H1 (cell line): ENCODE data around the gene UBE2J1. TPM values are rescaled to one million over a fixed set of nuclear protein-coding genes. Genes with fewer than 3 reads are reported as not detected.
A peak's percentile ranks its signal among the peaks of the same experiment; 100 is the strongest.

Experiments used
- CTCF ChIA-PET: fragments of 300-600 bp; sonication (Branson Sonifier 250); formaldehyde crosslinking; loops from one replicate; lab custom pipeline; 2021; ENCODE audit not compliant: partially characterized antibody; lab: Charles Lee
- POLR2A ChIA-PET: fragments of 300-600 bp; sonication (Branson Sonifier 250); formaldehyde crosslinking; loops from one replicate; lab custom pipeline; 2021; ENCODE audit warnings: inconsistent platforms; ENCODE audit not compliant: partially characterized antibody; lab: Charles Lee
- DNase-seq, 2 experiments: peaks; one replicate each; pipeline versions ENCODE4 v3.0.0 to v3.0.0-alpha.2; 2010 to 2022; ENCODE audit warnings: low spot score in 2 of 2, low read depth in 1 of 2, mixed read lengths in 1 of 2
- FAIRE-seq: peaks from 2 replicates; lab custom pipeline; 2011; peaks lifted over from hg19 to GRCh38; lab: Jason Lieb, UNC
- H2AFZ ChIP-seq: 2 replicates; pipeline ENCODE4 v1.8.1; 2012; ENCODE audit warnings: low read length, inconsistent platforms
- H2AK5ac ChIP-seq: 2 replicates; pipeline ENCODE4 v1.6.1; 2013; ENCODE audit warnings: low read depth, low read length
- H2BK120ac ChIP-seq: replicated peaks from 2 replicates; pipeline ENCODE3; 2013; ENCODE audit warnings: low read depth, low read length, inconsistent platforms
- H2BK12ac ChIP-seq: 2 replicates; pipeline ENCODE4 v1.6.1; 2013; ENCODE audit warnings: low read depth, low read length
- H2BK15ac ChIP-seq: 2 replicates; pipeline ENCODE4 v1.6.1; 2013; ENCODE audit warnings: low read length
- H2BK20ac ChIP-seq: 2 replicates; pipeline ENCODE4 v1.6.1; 2013; ENCODE audit warnings: low read length
- H2BK5ac ChIP-seq: 2 replicates; pipeline ENCODE4 v1.6.1; 2013; ENCODE audit warnings: low read depth, low read length
- H3K14ac ChIP-seq: 2 replicates; pipeline ENCODE4 v1.6.1; 2013; ENCODE audit warnings: inconsistent platforms; ENCODE audit not compliant: insufficient read length
- H3K18ac ChIP-seq: 2 replicates; pipeline ENCODE4 v1.6.1; 2013; ENCODE audit warnings: low read length; ENCODE audit errors: extremely low read depth
- H3K23ac ChIP-seq: 2 replicates; pipeline ENCODE4 v1.6.1; 2013; ENCODE audit warnings: inconsistent platforms; ENCODE audit not compliant: insufficient read length
- H3K23me2 ChIP-seq: 2 replicates; pipeline ENCODE4 v1.6.1; 2013; ENCODE audit warnings: low read depth, low read length
- H3K27ac ChIP-seq: 2 replicates; pipeline ENCODE4 v1.6.1; 2011; ENCODE audit warnings: low read depth, low read length, inconsistent platforms
- H3K27me3 ChIP-seq, 4 experiments: replicated peaks in 1 of 4; 1 replicate in 1 of 4; 2 replicates in 3 of 4; pipeline versions ENCODE4 v1.6.1 to v1.8.1; 2011 to 2013; ENCODE audit warnings: low read length in 3 of 4, mild to moderate bottlenecking in 3 of 4, inconsistent platforms in 2 of 4, mixed read lengths in 2 of 4, moderate library complexity in 1 of 4; ENCODE audit not compliant: control insufficient read depth in 3 of 4, insufficient read depth in 3 of 4; ENCODE audit errors: extremely low read depth in 1 of 4
- H3K36me3 ChIP-seq, 4 experiments: 2 replicates each; pipeline versions ENCODE4 v1.6.1 to v1.8.1; 2011 to 2013; ENCODE audit warnings: mild to moderate bottlenecking in 4 of 4, low read length in 3 of 4, moderate library complexity in 2 of 4, control low read depth in 1 of 4, inconsistent platforms in 1 of 4; ENCODE audit not compliant: insufficient read depth in 4 of 4, control insufficient read depth in 2 of 4
- H3K4ac ChIP-seq: replicated peaks from 2 replicates; pipeline ENCODE3; 2013; ENCODE audit warnings: low read length, low read depth, mixed read lengths, inconsistent platforms; ENCODE audit not compliant: insufficient read length
- H3K4me1 ChIP-seq, 4 experiments: replicated peaks in 1 of 4; 1 replicate in 1 of 4; 2 replicates in 3 of 4; pipeline versions ENCODE4 v1.6.1 to v1.8.1; 2011 to 2013; ENCODE audit warnings: low read length in 3 of 4, inconsistent platforms in 2 of 4, mixed read lengths in 1 of 4; ENCODE audit not compliant: insufficient read depth in 4 of 4, control insufficient read depth in 3 of 4
- H3K4me2 ChIP-seq, 2 experiments: 2 replicates each; pipeline versions ENCODE4 v1.6.1 to v1.8.1; 2011 to 2013; ENCODE audit warnings: low read depth in 2 of 2, low read length in 2 of 2, control low read depth in 1 of 2, inconsistent platforms in 1 of 2, mild to moderate bottlenecking in 1 of 2; ENCODE audit not compliant: insufficient read depth in 1 of 2
- H3K4me3 ChIP-seq, 4 experiments: fragments of 200-600, 300-600 bp in 1 of 4; sonication (generic), shearing (Covaris generic), sonication (Bioruptor Twin) in 1 of 4; 2 replicates each; pipeline versions ENCODE4 v1.5.1 to v1.8.1; 2011 to 2016; ENCODE audit warnings: low read length in 4 of 4, low read depth in 3 of 4, control low read depth in 2 of 4, inconsistent platforms in 2 of 4, mild to moderate bottlenecking in 2 of 4, mixed read lengths in 1 of 4, moderate library complexity in 1 of 4; ENCODE audit not compliant: insufficient read depth in 2 of 4; ENCODE audit errors: extremely low read depth in 1 of 4
- H3K56ac ChIP-seq: replicated peaks from 2 replicates; pipeline ENCODE3; 2013; ENCODE audit warnings: low read depth, mild to moderate bottlenecking, mixed read lengths, low read length, inconsistent platforms; ENCODE audit not compliant: insufficient read length
- H3K79me1 ChIP-seq: 2 replicates; pipeline ENCODE4 v1.6.1; 2013; ENCODE audit warnings: low read depth, low read length, control low read depth
- H3K79me2 ChIP-seq, 2 experiments: 2 replicates each; pipeline versions ENCODE4 v1.6.1 to v1.8.1; 2012 to 2013; ENCODE audit warnings: low read length in 2 of 2, mild to moderate bottlenecking in 2 of 2, inconsistent platforms in 1 of 2; ENCODE audit not compliant: insufficient read depth in 2 of 2, control insufficient read depth in 1 of 2
- H3K9ac ChIP-seq, 4 experiments: replicated peaks in 1 of 4; 1 replicate in 1 of 4; 2 replicates in 3 of 4; pipeline versions ENCODE4 v1.6.1 to v1.8.1; 2011 to 2013; ENCODE audit warnings: low read depth in 3 of 4, low read length in 3 of 4, control low read depth in 2 of 4, mild to moderate bottlenecking in 2 of 4, moderate library complexity in 2 of 4, inconsistent platforms in 1 of 4; ENCODE audit errors: extremely low read depth in 1 of 4
- H3K9me3 ChIP-seq, 2 experiments: 2 replicates each; pipeline versions ENCODE4 v1.6.1 to v1.8.1; 2012 to 2013; ENCODE audit warnings: mild to moderate bottlenecking in 2 of 2, moderate library complexity in 2 of 2, control low read depth in 1 of 2, inconsistent platforms in 1 of 2, low read depth in 1 of 2, low read length in 1 of 2, mixed read lengths in 1 of 2; ENCODE audit not compliant: insufficient read depth in 2 of 2
- H4K20me1 ChIP-seq, 2 experiments: replicated peaks in 1 of 2; 2 replicates each; pipeline versions ENCODE3 to v1.8.1; 2011 to 2013; ENCODE audit warnings: inconsistent platforms in 2 of 2, low read length in 2 of 2, mild to moderate bottlenecking in 1 of 2; ENCODE audit not compliant: insufficient read depth in 2 of 2, control insufficient read depth in 1 of 2
- H4K5ac ChIP-seq: 2 replicates; pipeline ENCODE4 v1.6.1; 2013; ENCODE audit warnings: low read length, low read depth, mixed read lengths, inconsistent platforms; ENCODE audit not compliant: insufficient read length
- H4K8ac ChIP-seq: 2 replicates; pipeline ENCODE4 v1.8.0; 2013; ENCODE audit warnings: mild to moderate bottlenecking, moderate library complexity, low read length, inconsistent platforms; ENCODE audit not compliant: insufficient read depth; ENCODE audit errors: extremely low read depth
- H4K91ac ChIP-seq: replicated peaks from 2 replicates; pipeline ENCODE3; 2013; ENCODE audit warnings: low read length, mixed read lengths, inconsistent platforms; ENCODE audit not compliant: insufficient read length
- ASH2L ChIP-seq: fragments of 200-600, 300-600 bp; sonication (generic); IDR thresholded peaks from one replicate; pipeline ENCODE4 v1.7.1; 2017; ENCODE audit warnings: low read length
- ATF2 ChIP-seq: IDR thresholded peaks from 2 replicates; pipeline ENCODE4 v1.6.1; 2012; ENCODE audit warnings: low read length, inconsistent platforms
- BACH1 ChIP-seq: IDR thresholded peaks from 2 replicates; pipeline ENCODE4 v1.6.1; 2012; ENCODE audit warnings: low read length, improper control_type of control experiment
- HDAC2 ChIP-seq, 2 experiments: fragments of 300-600 bp in 1 of 2; sonication (generic) in 1 of 2; IDR thresholded peaks; 2 replicates each; pipeline ENCODE4 v1.6.1; 2011 to 2012; ENCODE audit warnings: low read depth in 2 of 2, low read length in 2 of 2, mild to moderate bottlenecking in 2 of 2, moderate library complexity in 2 of 2, borderline replicate concordance in 1 of 2, inconsistent platforms in 1 of 2
- POLR2AphosphoS5 ChIP-seq: IDR thresholded peaks from 2 replicates; pipeline ENCODE4 v1.6.1; 2011; ENCODE audit warnings: low read depth, low read length
- ZNF274 ChIP-seq: IDR thresholded peaks from 2 replicates; pipeline ENCODE4 v1.7.0; 2012; ENCODE audit warnings: low read length, borderline replicate concordance; ENCODE audit errors: extremely low read depth
- WGBS, 2 experiments: shearing (Covaris generic) in 1 of 2; methylation state at CpG; one replicate each; pipeline versions ENCODE4 v1.1.6 to v1.1.7; 2013 to 2015; ENCODE audit warnings: low lambda C conversion rate in 2 of 2, mixed read lengths in 2 of 2, inconsistent platforms in 1 of 2, low coverage in 1 of 2, missing lambda C conversion rate in 1 of 2; ENCODE audit not compliant: insufficient replicate concordance in 2 of 2, insufficient coverage in 1 of 2, insufficient read length in 1 of 2; ENCODE audit errors: extremely low coverage in 1 of 2, missing lambda C conversion rate in 1 of 2; 5-methylcytosine and 5-hydroxymethylcytosine counted together
- polyA plus RNA-seq, 7 experiments: library from polyadenylated mRNA; depleted of rRNA in 3 of 7; stranded (reverse) in 5 of 7; unstranded in 2 of 7; fragments of >200 nt in 5 of 7; fragments of 200-250 nt in 2 of 7; gene quantifications; 1 replicate in 5 of 7; 2 replicates in 1 of 7; 4 replicates in 1 of 7; pipeline versions ENCODE4 v1.2.1 to v1.2.3, GENCODE V29; 2011 to 2013; ENCODE audit warnings: missing spikeins in 2 of 7, mixed read lengths in 2 of 7
- total RNA-seq: library from RNA; stranded (reverse); fragmentation: NEBNext Ultra II Directional; extraction: Animal tissue kit (Norgen Biotek cat#: 25700); gene quantifications from 2 replicates; pipeline ENCODE4 v1.2.1, GENCODE V29; 2021

UBE2J1 gene
- total and polyA plus RNA-seq, 2 of the 8 experiments (the other 6 are each of a cell fraction or from before 2014, with no cell fraction given): 8.5 to 15.2 TPM

DNA sequence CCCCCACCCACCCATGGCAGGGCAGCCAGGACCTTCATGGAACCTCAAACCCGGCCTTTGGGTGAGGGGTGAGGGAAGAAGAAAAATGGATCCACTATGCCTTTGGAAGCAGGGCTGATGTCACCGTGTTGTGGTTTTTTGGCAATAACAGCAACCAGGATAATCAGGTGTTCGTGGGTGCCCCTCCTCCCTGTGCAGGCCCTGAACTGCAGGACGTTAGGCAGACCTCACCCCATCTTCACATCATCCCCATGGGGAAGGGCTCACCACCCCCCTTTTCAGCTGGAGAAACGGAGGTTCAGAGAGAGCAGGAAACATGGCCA, 41.0 kb downstream of the UBE2J1 start:
- no peak overlapping the region for H3K4ac ChIP-seq
- H4K91ac ChIP-seq: no peak overlapping the region
- H3K9ac ChIP-seq: no peak overlapping the region
- no peak overlapping the region for H2AK5ac ChIP-seq
- DNase-seq: no peak
- H3K27me3 ChIP-seq: no peaks in the 10 kb centered on the region
- no peak overlapping the region for H3K4me3 ChIP-seq
- ChIA-PET CTCF (interaction anchor here (0.7 to 6.6 kb wide), 49 partner anchors 9 to 339 kb away, joined by 3 to 133 read pairs (median 5); partner anchors contain the start of gene UBE2J1), POLR2A (interaction anchor here (0.9 to 1.6 kb wide), 3 partner anchors 40 to 189 kb away, joined by 3 to 6 read pairs (median 3); partner anchors contain the start of gene UBE2J1)
- no peak overlapping the region for H3K4me2 ChIP-seq
- no peak overlapping the region for H2BK120ac ChIP-seq
- FAIRE-seq: no peak
- H3K23ac ChIP-seq: no peak overlapping the region
- H3K14ac ChIP-seq: no peak overlapping the region
- H3K23me2 ChIP-seq: no peaks in the 10 kb centered on the region
- no peaks in the 10 kb centered on the region for H3K79me2 ChIP-seq
- H4K5ac ChIP-seq: no peak overlapping the region
- peak overlapping the region; percentile 65; the same call in 1 of the 2 replicates for H2AFZ ChIP-seq
- peak overlapping the region; percentile 11; the same call in 1 of the 2 replicates for H2BK15ac ChIP-seq
- H4K20me1 ChIP-seq: no peaks in the 10 kb centered on the region
- no peaks in the 10 kb centered on the region for H3K9me3 ChIP-seq
- peaks cover 0 to 3% (median 0%) of the 10 kb centered on the region in 4 experiments; a peak in 3 of 7 replicates for H3K4me1 ChIP-seq
- no peak overlapping the region for H4K8ac ChIP-seq
- H3K79me1 ChIP-seq: no peaks in the 10 kb centered on the region
- H3K27ac ChIP-seq: no peak overlapping the region
- no peaks in the 10 kb centered on the region for H3K36me3 ChIP-seq
- H2BK20ac ChIP-seq: no peak overlapping the region
- 53% methylated on average over 5 of the region's 5 CpGs; no CpG with 5 or more reads in 1 of the 2 experiments for WGBS, 2 experiments
- TF ChIP-seq ATF2: no peak
- TF ChIP-seq HDAC2 (IDR thresholded peaks at IDR 0.05; ENCODE audit: borderline replicate concordance in 1 of 2, low read depth in 2 of 2, low read length in 2 of 2): no peak
- no peak for TF ChIP-seq POLR2AphosphoS5
- no peak for TF ChIP-seq ASH2L
- no peak for TF ChIP-seq ZNF274
- TF ChIP-seq BACH1: no peak
- no peak overlapping the region for H2BK5ac ChIP-seq
- no peak overlapping the region for H3K56ac ChIP-seq
- no peak overlapping the region for H2BK12ac ChIP-seq
- H3K18ac ChIP-seq: no peak overlapping the region
